Panc1 (cell line): Measurements from ENCODE around the gene TAB3. TPM values are rescaled to one million over a fixed set of nuclear protein-coding genes. Genes with fewer than 3 reads are reported as not detected.

Source experiments
- ATAC-seq: fragments of 200-7000 bp; cut with Tn5 transposase; 2 replicates; pipeline ENCODE4 v1.9.1; 2020; ENCODE audit warnings: mild to moderate bottlenecking, moderate library complexity
- BruUV-seq: library from RNA; stranded (reverse); fragments of 400-500 nt; replicated peaks from 2 replicates; lab custom pipeline; 2021; lab: Mats Ljungman, UMichigan
- CTCF ChIA-PET: fragments of 300-600 bp; sonication (Branson Sonifier 250); formaldehyde crosslinking; loops from one replicate; lab custom pipeline; 2022; ENCODE audit warnings: antibody characterized with exemption; lab: Charles Lee
- POLR2A ChIA-PET: fragments of 300-600 bp; sonication (Branson Sonifier 250); formaldehyde crosslinking; loops from one replicate; lab custom pipeline; 2022; ENCODE audit warnings: antibody characterized with exemption; lab: Charles Lee
- DNase-seq: peaks from one replicate; pipeline ENCODE4 v3.0.0-alpha.2; 2010; ENCODE audit warnings: low read depth, low spot score
- H3K27ac ChIP-seq: 2 replicates; pipeline ENCODE4 v1.5.1; 2011; ENCODE audit warnings: mild to moderate bottlenecking, low read length, inconsistent platforms
- H3K27me3 ChIP-seq: fragments of 200-500 bp; sonication (Bioruptor generic); 2 replicates; pipeline ENCODE4 v1.6.0; 2014; ENCODE audit warnings: low read length, inconsistent platforms; ENCODE audit not compliant: control insufficient read depth, insufficient read depth
- H3K36me3 ChIP-seq: fragments of 200-500 bp; sonication (Bioruptor generic); 2 replicates; pipeline ENCODE4 v1.5.1; 2014; ENCODE audit warnings: inconsistent platforms, mild to moderate bottlenecking, low read length, moderate library complexity; ENCODE audit not compliant: control insufficient read depth, insufficient read depth
- H3K4me1 ChIP-seq: 2 replicates; pipeline ENCODE4 v1.5.1; 2011; ENCODE audit warnings: inconsistent platforms, mild to moderate bottlenecking, low read length, moderate library complexity; ENCODE audit not compliant: control insufficient read depth, insufficient read depth
- H3K4me3 ChIP-seq, 2 experiments: 2 replicates each; pipeline ENCODE4 v1.5.1; 2011 to 2012; ENCODE audit warnings: low read depth in 2 of 2, low read length in 2 of 2, mild to moderate bottlenecking in 2 of 2, inconsistent platforms in 1 of 2, moderate library complexity in 1 of 2
- H3K9me3 ChIP-seq: fragments of 200-500 bp; sonication (Bioruptor generic); 2 replicates; pipeline ENCODE4 v1.5.1; 2014; ENCODE audit warnings: low read depth, mild to moderate bottlenecking, inconsistent platforms, low read length, moderate library complexity; ENCODE audit not compliant: control insufficient read depth, insufficient read depth
- CTCF ChIP-seq: fragments of 450-650 bp; IDR thresholded peaks from 2 replicates; pipeline ENCODE4 v1.5.1; 2017; ENCODE audit warnings: mild to moderate bottlenecking
- POLR2AphosphoS5 ChIP-seq: IDR thresholded peaks from 2 replicates; pipeline ENCODE4 v1.6.1; 2012; ENCODE audit warnings: mild to moderate bottlenecking, low read depth, low read length, moderate library complexity
- REST ChIP-seq, 2 experiments: IDR thresholded peaks; 2 replicates each; pipeline ENCODE4 v1.6.1; 2011 to 2012; ENCODE audit warnings: low read depth in 2 of 2, control low read depth in 1 of 2, low read length in 1 of 2, mild to moderate bottlenecking in 1 of 2, moderate library complexity in 1 of 2; ENCODE audit not compliant: insufficient read depth in 1 of 2
- SIN3A ChIP-seq: IDR thresholded peaks from 2 replicates; pipeline ENCODE4 v1.6.1; 2012; ENCODE audit warnings: low read depth, mild to moderate bottlenecking, low read length, moderate library complexity, borderline replicate concordance; ENCODE audit not compliant: insufficient read depth
- TCF7L2 ChIP-seq: IDR thresholded peaks from 2 replicates; pipeline ENCODE4 v1.6.1; 2011; ENCODE audit warnings: mild to moderate bottlenecking, low read depth, low read length, inconsistent platforms
- in situ Hi-C: cut with HindIII; loops from 2 replicates; pipeline ENCODE4 v1.10.0; 2016; ENCODE audit warnings: low sequenced_read_pairs, low pct_unique_long_range_greater_than_20kb
- intact Hi-C: fragments of 100-400 bp; cut with micrococcal nuclease; formaldehyde crosslinking; loops from one replicate; pipeline ENCODE4 v1.10.0; 2022; ENCODE audit not compliant: unreplicated experiment
- total RNA-seq: library from RNA; stranded (reverse); gene quantifications from one replicate; pipeline ENCODE4 v1.2.1, GENCODE V29; 2021; ENCODE audit not compliant: unreplicated experiment

The TAB3 gene
- total RNA-seq, 1 experiment from 2014 or later = 7.7 TPM

GRCh38 chrX:30905321-30905720 is 16.3 kb upstream of the TAB3 start:
- ChIA-PET POLR2A (no interaction called here), CTCF (no interaction called here)
- no peaks in the 10 kb centered on the region for H3K4me1 ChIP-seq
- in situ Hi-C loops (no loop called here), intact Hi-C loops (no loop called here)
- H3K27ac ChIP-seq = no peak overlapping the region
- no peaks in the 10 kb centered on the region for H3K36me3 ChIP-seq
- H3K27me3 ChIP-seq = no peaks in the 10 kb centered on the region
- DNase-seq (no peak), ATAC-seq (no peak)
- no TSS peak for BruUV-seq
- H3K9me3 ChIP-seq = no peaks in the 10 kb centered on the region
- no peak overlapping the region for H3K4me3 ChIP-seq
- TF ChIP-seq CTCF (no peak), SIN3A (no peak), REST (IDR thresholded peaks at IDR 0.05; ENCODE audit: insufficient read depth in 1 of 2, low read depth in 2 of 2, low read length in 1 of 2) (no peak), TCF7L2 (no peak)

- TF ChIP-seq POLR2AphosphoS5 (no peak), SIN3A (no peak), CTCF (no peak), TCF7L2 (no peak), REST (IDR thresholded peaks at IDR 0.05; ENCODE audit: insufficient read depth in 1 of 2, low read depth in 2 of 2, low read length in 1 of 2) (no peak)
- no peaks in the 10 kb centered on the region for H3K4me1 ChIP-seq
- no peak overlapping the region for H3K4me3 ChIP-seq
- no peak for ATAC-seq
- ChIA-PET POLR2A (no interaction called here), CTCF (no interaction called here)
- DNase-seq = no peak
- H3K36me3 ChIP-seq = no peaks in the 10 kb centered on the region
- H3K27me3 ChIP-seq = no peaks in the 10 kb centered on the region
- H3K27ac ChIP-seq = no peak overlapping the region
- intact Hi-C loops (no loop called here), in situ Hi-C loops (no loop called here)
- no peaks in the 10 kb centered on the region for H3K9me3 ChIP-seq
- no TSS peak for BruUV-seq
Measured at GRCh38 chrX:30904632-30905031, 15.6 kb upstream of the TAB3 start.
